C4-2B (cell line): Measurements from ENCODE around the gene HIPK1.

ENCODE experiments used
- CTCF ChIP-seq: fragments of 450-650 bp; conservative IDR thresholded peaks from 2 replicates; pipeline ENCODE4 v1.5.1; 2017; ENCODE audit warnings: mild to moderate bottlenecking
- ZFX ChIP-seq: fragments of 450-650 bp; IDR thresholded peaks from 2 replicates; pipeline ENCODE4 v1.6.1; 2017

- TF ChIP-seq CTCF (no peak), ZFX (no peak)
These were observed 57.7 kb downstream of the HIPK1 start for GRCh38 chr1:113986802-113987201.
